Loucy (cell line): ENCODE measurements around the gene STK33.

Experiments
- CTCF ChIP-seq: fragments of 200-600 bp; sonication (generic); conservative IDR thresholded peaks from 2 replicates; pipeline ENCODE4 v1.5.1; 2014; ENCODE audit warnings: mild to moderate bottlenecking, antibody characterized with exemption, low read length
- EZH2phosphoT487 ChIP-seq: fragments of 200-600 bp; IDR thresholded peaks from 2 replicates; pipeline ENCODE4 v1.6.1; 2018; ENCODE audit warnings: antibody characterized with exemption, mild to moderate bottlenecking, moderate library complexity, borderline replicate concordance

GRCh38 chr11:8354622-8355415, 239.2 kb downstream of the STK33 start:
- TF ChIP-seq EZH2phosphoT487 (no peak), CTCF (no peak)
